ENCODE results near the gene FAM169A.
"Not testable (repeated sequence)": the region's sequence is repeated elsewhere in the genome, so short reads cannot be mapped to it uniquely, and the experiment has no call there.

Gene FAM169A

GRCh38 chr5:74865804-74866595 lies at the start of gene FAM169A:
Gene FAM169A (minus strand): TSS chr5:74866387. CDS start chr5:74841676, 24,711 bp downstream.
- peak; percentile 18 for DNase-seq (ENCODE audit: low read depth)

- no peak for DNase-seq (ENCODE audit: low read depth)
Observed at GRCh38 chr5:74915488-74915887, 49.3 kb upstream of the FAM169A start.

- not testable (repeated sequence) for DNase-seq (ENCODE audit: low read depth)
Observed at GRCh38 chr5:74911421-74911820, 45.2 kb upstream of the FAM169A start.

GRCh38 chr5:74909888-74910287 lies 43.7 kb upstream of the FAM169A start:
- not testable (repeated sequence) for DNase-seq (ENCODE audit: low read depth)

GRCh38 chr5:74908237-74908636 lies 42.0 kb upstream of the FAM169A start:
- not testable (repeated sequence) for DNase-seq (ENCODE audit: low read depth)

- DNase-seq (ENCODE audit: low read depth), result not testable (repeated sequence)
Observed at GRCh38 chr5:74904713-74905112, 38.5 kb upstream of the FAM169A start.

GRCh38 chr5:74903165-74903787 lies 37.1 kb upstream of the FAM169A start:
- no peak for DNase-seq (ENCODE audit: low read depth)

GRCh38 chr5:74897049-74897448 lies 30.9 kb upstream of the FAM169A start:
- no peak for DNase-seq (ENCODE audit: low read depth)

- DNase-seq (ENCODE audit: low read depth), result peak; percentile 59
Observed at GRCh38 chr5:74895906-74896305, 29.7 kb upstream of the FAM169A start.

- DNase-seq (ENCODE audit: low read depth), result no peak
Observed at GRCh38 chr5:74894351-74894750, 28.2 kb upstream of the FAM169A start.

GRCh38 chr5:74892921-74893320 lies 26.7 kb upstream of the FAM169A start:
- DNase-seq (ENCODE audit: low read depth), result no peak

- DNase-seq (ENCODE audit: low read depth), result no peak
Observed at GRCh38 chr5:74889523-74890105, 23.4 kb upstream of the FAM169A start.

GRCh38 chr5:74888117-74888516 lies 21.9 kb upstream of the FAM169A start:
- DNase-seq (ENCODE audit: low read depth), result no peak

- DNase-seq (ENCODE audit: low read depth), result no peak
Observed at GRCh38 chr5:74885170-74885569, 19.0 kb upstream of the FAM169A start.

GRCh38 chr5:74882379-74883134 lies 16.4 kb upstream of the FAM169A start:
- DNase-seq (ENCODE audit: low read depth), result not testable (repeated sequence)

- DNase-seq (ENCODE audit: low read depth), result no peak
Observed at GRCh38 chr5:74877624-74878304, 11.6 kb upstream of the FAM169A start.

- no peak for DNase-seq (ENCODE audit: low read depth)
Observed at GRCh38 chr5:74875994-74876791, 10.0 kb upstream of the FAM169A start.

GRCh38 chr5:74873525-74874249 lies 7.5 kb upstream of the FAM169A start:
- DNase-seq (ENCODE audit: low read depth), result no peak

- DNase-seq (ENCODE audit: low read depth), result no peak
Observed at GRCh38 chr5:74870299-74871067, 4.3 kb upstream of the FAM169A start.

Data from amniotic epithelial cell (primary cell).